GM21786 (cell line): ENCODE data around the gene PHOX2A.
"Not testable (repeated sequence)": the region's sequence is repeated elsewhere in the genome, so short reads cannot be mapped to it uniquely, and the experiment has no call there.

Experiments used
- ATAC-seq: cut with Tn5 transposase; IDR thresholded peaks from one replicate; pipeline ENCODE4 v1.9.1; 2021; ENCODE audit not compliant: unreplicated experiment

PHOX2A gene

GRCh38 chr11:72244060-72244360, at the start of gene PHOX2A:
PHOX2A (minus strand) TSS chr11:72244176; CDS start chr11:72244004, 172 bp downstream.
- ATAC-seq: no peak

DNA sequence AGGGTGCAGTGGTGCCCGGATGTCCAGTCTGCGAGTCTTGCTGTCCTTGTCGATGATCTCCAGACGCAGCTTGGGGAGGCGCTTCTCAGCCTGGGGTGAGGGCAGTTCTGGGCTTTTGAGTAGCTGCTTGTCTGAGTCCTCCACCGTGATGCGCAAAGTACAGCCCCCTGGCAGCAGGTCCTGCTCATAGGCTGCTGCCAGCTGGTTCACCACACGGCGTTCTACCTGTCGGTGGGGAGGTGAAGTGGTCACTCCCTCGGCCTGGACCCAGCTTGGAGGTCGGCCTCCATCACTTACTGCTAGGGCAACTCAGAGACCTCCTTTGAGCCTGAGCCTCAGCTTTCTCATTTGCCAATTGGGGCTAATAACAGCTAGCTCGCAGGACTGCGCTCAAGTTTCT, 49.4 kb upstream of the PHOX2A start:
- no peak for ATAC-seq

DNA sequence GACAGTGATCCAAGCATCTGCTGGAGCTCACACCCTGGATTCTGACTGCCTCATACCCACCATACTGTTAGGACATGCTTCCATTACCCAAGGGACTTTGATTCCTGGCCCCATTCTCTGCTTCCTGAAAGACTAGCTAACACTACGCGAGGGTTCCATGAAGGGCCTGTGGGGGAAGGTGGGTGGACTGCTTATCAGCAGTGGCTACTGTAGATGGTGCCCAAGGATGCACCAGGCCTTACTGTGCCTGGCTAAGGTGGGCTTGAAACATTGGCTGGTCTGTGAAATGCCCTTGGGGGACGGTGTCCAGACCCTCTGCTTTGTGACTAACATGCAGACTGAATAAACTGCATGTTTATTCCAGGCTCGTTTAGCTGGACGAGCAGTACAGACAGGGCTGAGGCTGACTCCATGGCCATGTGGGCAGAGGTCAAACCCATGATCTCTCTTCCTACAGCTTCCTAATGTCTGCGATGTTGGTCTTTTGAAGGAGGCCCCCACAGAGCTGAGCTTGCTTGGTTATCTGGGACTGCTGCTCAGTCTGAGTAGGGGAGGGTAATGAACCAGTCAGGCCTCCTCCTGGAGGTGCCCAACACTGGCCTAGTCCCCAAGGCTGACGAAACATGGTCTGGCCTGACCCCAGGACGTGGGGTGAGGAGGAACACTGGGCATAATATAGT, 48.3 kb upstream of the PHOX2A start:
- no peak for ATAC-seq

DNA sequence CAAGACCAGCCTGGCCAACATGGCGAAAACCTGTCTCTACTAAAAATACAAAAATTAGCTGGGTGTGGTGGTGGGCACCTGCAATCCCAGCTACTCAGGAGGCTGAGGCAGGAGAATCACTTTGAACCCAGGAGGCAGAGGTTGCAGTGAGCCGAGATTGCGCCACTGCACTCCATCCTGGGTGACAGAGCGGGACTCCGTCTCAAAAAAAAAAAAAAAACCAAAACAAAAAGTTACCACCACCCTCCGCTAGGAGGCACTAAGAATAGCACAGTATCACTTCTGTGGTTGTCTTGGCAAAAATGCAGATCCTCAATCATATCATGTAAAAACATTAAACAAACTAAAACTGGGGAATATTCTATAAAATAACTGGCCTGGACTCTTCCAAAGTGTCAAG, 46.8 kb upstream of the PHOX2A start:
- not testable (repeated sequence) for ATAC-seq

DNA sequence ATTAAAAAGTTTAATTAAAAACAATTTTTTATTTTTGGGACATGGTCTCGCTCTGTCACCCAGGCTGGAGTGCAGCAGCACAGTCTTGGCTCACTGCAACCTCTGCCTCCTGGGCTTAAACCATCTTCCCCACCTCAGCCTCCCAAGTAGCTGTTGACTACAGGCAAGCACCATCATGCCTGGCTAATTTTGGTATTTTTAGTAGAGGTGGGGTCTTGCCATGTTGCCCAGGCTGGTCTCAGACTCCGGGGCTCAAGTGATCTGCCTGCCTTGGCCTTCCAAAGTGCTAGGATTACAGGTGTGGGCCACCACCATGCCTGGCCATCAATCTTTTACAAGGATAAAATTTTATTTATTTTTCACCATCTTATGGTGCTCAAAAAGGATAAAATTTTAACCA, 43.3 kb upstream of the PHOX2A start:
- no peak for ATAC-seq

DNA sequence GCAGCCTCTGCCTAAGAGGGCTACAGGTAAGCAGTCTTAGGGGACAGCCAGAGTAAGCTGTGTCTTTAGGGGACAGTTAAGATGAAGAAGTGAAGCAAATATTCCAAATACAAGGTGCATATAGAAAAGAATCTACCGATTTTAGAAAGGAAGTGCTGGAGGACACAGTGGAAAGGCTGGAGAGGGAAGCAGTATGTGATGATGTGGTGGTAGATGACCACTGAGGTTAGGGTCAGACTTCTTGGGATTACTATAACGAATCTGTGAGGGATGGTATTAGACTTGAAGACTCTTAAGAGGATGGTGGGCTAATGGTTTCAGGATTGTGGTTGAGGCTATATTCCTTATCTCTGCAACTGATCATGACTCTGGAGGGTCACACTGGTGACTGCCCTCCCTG, 40.0 kb upstream of the PHOX2A start:
- ATAC-seq: no peak

DNA sequence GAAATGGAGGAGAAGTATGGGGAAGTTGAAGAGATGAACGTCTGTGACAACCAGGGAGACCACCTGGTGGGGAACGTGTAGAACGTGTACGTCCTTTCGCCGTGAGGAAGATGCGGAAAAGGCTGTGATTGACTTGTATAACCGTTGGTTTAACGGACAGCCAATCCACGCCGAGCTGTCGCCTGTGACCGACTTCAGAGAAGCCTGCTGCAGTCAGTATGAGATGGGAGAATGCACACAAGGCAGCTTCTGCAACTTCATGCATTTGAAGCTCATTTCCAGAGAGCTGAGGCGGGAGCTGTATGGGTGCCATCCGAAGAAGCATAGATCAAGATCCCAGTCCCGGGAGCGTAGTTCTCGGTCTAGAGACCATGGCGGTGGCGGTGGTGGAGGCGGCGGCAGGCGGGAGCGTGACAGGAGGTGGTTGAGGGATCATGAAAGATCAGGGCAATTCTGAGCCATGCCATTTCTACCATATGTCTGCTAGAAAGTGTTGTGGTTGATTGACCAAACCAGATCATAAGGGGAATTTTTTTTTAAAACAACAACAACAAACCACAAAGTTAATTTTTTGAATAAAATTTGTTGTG, 36.8 kb upstream of the PHOX2A start:
- ATAC-seq: no peak

DNA sequence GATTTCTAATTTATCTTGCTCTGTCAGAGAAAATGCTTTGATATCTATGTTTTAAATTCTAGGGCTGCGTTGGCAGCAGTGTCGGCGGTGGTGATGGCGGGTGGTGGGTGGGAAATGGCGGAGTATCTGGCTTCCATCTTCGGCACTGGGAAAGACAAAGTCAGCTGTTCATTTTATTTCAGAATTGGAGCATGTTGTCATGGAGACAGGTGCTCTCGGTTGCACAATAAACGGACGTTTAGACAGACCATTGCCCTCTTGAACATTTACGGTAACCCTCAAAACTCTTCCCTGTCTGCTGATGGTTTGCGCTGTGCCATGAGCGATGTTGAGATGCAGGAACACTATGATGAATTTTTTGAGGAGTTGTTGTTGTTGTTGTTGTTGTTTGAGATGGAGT, 36.1 kb upstream of the PHOX2A start:
- no peak for ATAC-seq

- ATAC-seq: no peak
Measured at GRCh38 chr11:72278905-72279304, 34.9 kb upstream of the PHOX2A start.

GRCh38 chr11:72274435-72274834, 30.5 kb upstream of the PHOX2A start:
- no peak for ATAC-seq

DNA sequence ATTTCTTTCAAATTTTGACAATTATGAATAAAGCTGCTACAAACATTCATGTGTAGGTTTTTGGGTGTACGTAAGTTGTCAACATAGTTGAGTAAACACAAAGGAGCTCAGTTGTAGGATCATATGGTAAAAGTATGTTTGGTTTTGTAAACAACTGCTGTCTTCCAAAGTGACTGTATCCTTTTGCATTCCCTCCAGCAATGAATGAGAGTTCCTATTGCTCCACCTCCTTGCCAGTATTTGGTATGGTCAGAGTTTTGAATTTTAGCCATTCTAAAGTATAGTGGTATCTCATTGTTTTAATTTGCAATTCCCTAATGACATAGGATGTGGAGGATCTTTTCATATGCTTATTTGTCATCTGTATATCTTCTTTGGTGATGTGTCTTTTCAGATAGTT, 28.0 kb upstream of the PHOX2A start:
- no peak for ATAC-seq

DNA sequence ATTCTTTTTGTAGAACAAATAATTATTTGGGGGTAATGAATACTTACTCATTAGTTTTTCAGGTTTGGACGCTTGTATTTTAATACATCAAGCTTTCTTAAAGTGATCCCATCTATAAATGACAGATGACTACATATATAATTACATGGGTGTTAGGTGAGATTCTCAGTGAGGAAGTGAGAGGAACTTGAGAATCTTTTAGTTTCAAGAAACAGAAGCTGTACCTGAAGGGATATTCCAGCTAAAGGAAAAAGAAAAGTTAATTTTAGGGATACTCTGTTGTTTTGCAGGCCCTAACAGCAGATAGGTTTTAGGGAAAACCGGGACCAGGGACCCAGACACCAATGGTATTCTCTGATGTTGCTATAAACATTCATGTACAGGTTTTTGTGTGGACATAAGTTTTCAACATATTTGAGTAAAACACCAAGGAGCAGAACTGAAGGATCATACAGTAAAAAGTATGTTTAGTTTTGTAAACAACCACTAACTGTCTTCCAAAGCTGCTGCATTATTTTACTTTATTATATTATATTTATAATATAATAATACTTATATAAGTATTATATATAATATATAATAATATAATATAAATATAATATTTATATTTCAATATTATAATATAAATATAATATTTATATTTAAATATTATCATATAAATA, 24.1 kb upstream of the PHOX2A start:
- no peak for ATAC-seq

DNA sequence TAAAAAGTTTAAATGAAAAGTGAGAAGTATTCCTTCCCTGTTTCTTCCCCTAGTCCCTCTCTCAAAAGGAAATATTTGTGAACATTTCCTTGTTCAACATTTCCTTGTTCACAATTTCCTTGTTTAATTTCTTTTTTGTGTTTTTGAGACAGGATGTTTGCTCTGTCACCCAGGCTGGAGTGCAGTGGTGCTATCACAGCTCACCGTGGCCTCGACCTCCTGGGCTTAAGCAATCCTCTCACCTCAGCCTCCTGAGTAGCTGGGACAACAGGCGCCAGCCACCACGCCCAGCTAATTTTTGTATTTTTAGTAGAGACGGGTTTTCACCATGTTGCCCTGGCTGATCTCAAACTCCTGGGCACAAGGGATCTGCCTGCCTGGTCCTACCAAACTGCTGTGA, 23.0 kb upstream of the PHOX2A start:
- not testable (repeated sequence) for ATAC-seq

GRCh38 chr11:72265951-72266350, 22.0 kb upstream of the PHOX2A start:
- ATAC-seq: no peak

DNA sequence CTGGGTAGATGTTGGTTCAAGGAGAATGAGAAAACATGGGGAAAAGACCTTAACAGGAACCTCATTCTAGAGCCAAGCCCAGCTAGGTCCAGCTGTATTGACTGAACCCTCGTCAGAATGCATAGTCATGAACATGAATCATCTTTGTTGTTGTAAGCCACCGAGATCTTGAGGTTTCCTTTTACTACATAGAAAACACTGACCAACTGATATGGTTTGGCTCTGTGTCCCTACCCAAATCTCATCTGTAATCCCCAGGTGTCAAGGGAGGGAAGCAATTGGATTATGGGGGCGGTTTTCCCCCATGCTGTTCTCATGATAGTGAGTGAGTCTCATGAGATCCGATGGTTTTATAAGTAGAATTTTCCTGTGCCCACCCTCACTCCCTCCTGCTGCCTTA, 19.4 kb upstream of the PHOX2A start:
- no peak for ATAC-seq

DNA sequence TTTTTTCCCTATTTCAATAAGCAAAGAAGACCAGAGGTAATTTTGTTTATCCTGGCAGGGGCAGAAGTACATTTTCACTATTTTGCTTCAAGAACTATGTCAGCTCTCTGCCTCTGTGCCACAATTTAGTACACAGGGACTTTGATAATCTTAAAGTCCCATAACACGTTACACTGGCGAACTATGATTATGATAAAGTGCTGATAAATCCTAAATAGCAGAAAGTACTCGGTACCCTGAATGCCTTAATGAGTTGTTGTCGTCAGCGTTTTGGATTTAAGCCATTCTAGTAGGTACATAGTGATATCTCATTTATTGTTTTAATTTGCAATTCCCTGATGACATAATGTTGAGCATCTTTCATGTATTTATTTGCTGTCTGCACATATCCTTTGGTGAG, 16.6 kb upstream of the PHOX2A start:
- ATAC-seq: no peak

- ATAC-seq: no peak
Measured at GRCh38 chr11:72259490-72259889, 15.5 kb upstream of the PHOX2A start.

DNA sequence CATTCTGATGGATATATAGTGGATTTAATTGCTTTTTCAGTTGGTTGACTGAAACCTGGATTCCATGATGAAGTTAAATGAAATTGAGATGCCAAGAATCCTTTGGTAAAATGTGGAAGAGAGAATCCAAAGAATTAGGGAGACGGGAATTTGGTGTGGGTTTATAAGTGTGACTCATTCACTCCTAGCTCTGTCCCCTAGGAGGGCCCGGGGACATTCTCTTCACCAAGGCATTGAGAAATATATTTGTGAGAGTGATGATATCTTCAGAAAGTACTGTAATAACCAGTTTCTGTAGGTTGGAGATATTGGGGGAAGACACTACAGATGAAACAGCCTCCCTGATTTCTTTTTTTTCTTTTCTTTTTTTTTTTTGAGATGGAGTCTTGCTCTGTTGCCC, 13.6 kb upstream of the PHOX2A start:
- no peak for ATAC-seq

DNA sequence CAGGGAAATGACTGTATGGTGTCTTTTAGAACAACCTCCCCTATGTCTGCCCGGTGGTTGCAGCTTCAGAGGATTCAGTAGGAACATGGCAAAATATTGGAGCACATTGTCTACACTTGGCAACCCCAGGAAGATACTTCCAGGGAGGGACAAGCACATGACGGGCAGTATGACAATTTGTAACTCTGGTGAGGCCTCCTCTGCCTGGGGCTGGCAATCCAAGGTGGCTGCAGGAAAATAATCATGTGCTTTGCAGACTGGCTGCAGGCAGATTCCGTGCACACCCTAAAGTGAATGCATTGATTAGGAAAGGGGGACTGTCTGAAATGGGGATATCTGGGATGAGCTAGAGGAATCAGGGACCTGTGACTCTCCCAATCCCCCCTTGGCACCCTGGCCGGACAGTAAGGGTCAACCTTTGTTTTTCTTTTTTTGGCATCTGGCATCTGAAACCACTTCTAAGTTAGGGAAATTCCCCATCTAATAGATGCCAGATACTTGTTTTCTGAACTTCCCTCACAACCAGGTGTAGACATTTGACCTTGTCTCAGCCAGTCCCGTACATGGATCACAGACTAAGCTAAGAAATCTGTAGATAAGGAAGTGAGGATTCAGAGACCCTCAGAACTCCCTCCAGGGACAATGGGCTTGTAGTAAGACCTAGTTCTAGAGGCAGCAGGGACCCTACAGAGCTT, 10.5 kb upstream of the PHOX2A start:
- ATAC-seq: no peak

DNA sequence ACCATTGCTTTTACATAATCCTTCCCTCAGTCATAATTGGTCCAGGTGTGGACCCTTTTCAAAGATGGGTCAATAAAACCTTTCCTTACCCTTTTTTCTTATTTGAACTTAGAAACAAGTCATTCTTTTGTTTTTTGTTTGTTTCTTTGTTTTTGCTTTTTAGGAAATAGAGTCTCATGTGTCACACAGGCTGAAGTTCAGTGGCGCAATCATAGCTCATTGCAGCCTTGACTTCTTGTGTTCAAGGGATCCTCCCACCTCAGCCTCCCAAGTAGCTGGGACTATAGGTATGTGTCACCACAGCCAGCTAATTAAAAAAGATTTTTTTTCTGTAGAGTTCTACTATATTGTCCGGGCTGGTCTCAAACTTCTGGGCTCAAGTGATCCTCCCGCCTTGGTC, 9.4 kb upstream of the PHOX2A start:
- ATAC-seq: no peak

- ATAC-seq: no peak
Measured at GRCh38 chr11:72251614-72252013, 7.6 kb upstream of the PHOX2A start.
